ENCODE measurements around the gene ACTL7B.
"Not testable (repeated sequence)": the region's sequence is repeated elsewhere in the genome, so short reads cannot be mapped to it uniquely, and the experiment has no call there.

The ACTL7B gene

GRCh38 chr9:108854641-108855528, 901 bp downstream of the ACTL7B start:
- Histone ChIP-seq H3K36me3 (replicated peaks) (no peaks in the 10 kb centered on the region), H3K27ac (no peak overlapping the region), H3K4me3 (ENCODE audit: low read depth, low read length) (no peak overlapping the region), H3K27me3 (replicated peaks) (no peaks in the 10 kb centered on the region)
- in situ Hi-C loops (cut with HindIII; ENCODE audit: low pct_ligation_motif_present, low sequenced_read_pairs), result no loop called here
- no peak for TF ChIP-seq CTCF (IDR thresholded peaks at IDR 0.05; ENCODE audit: low read depth, low read length, missing control alignments)
- no peak for DNase-seq

- no peak for DNase-seq
- in situ Hi-C loops (cut with HindIII; ENCODE audit: low pct_ligation_motif_present, low sequenced_read_pairs), result no loop called here
- Histone ChIP-seq H3K4me3 (ENCODE audit: low read depth, low read length) (no peak overlapping the region), H3K36me3 (replicated peaks) (no peaks in the 10 kb centered on the region), H3K27me3 (replicated peaks) (no peaks in the 10 kb centered on the region), H3K27ac (no peak overlapping the region)
- TF ChIP-seq CTCF (IDR thresholded peaks at IDR 0.05; ENCODE audit: low read depth, low read length, missing control alignments), result no peak
These were observed 1.7 kb downstream of the ACTL7B start for GRCh38 chr9:108854094-108854493.

- H3K27me3 ChIP-seq (replicated peaks), result no peaks in the 10 kb centered on the region
- DNase-seq, result no peak
- TF ChIP-seq CTCF (IDR thresholded peaks at IDR 0.05; ENCODE audit: low read depth, low read length, missing control alignments), result no peak
- no peaks in the 10 kb centered on the region for H3K36me3 ChIP-seq (replicated peaks)
- in situ Hi-C loops (cut with HindIII; ENCODE audit: low pct_ligation_motif_present, low sequenced_read_pairs), result no loop called here
- no peak overlapping the region for H3K4me3 ChIP-seq (ENCODE audit: low read depth, low read length)
- no peak overlapping the region for H3K27ac ChIP-seq
These were observed 3.7 kb downstream of the ACTL7B start for GRCh38 chr9:108852079-108852478.

- no peak for TF ChIP-seq CTCF (IDR thresholded peaks at IDR 0.05; ENCODE audit: low read depth, low read length, missing control alignments)
- Histone ChIP-seq H3K36me3 (replicated peaks) (no peaks in the 10 kb centered on the region), H3K4me3 (ENCODE audit: low read depth, low read length) (no peak overlapping the region), H3K27ac (no peak overlapping the region), H3K27me3 (replicated peaks) (no peaks in the 10 kb centered on the region)
- in situ Hi-C loops (cut with HindIII; ENCODE audit: low pct_ligation_motif_present, low sequenced_read_pairs), result no loop called here
- DNase-seq, result no peak
These were observed 4.6 kb downstream of the ACTL7B start for GRCh38 chr9:108851138-108851537.

GRCh38 chr9:108850293-108850897, 5.4 kb downstream of the ACTL7B start:
- Histone ChIP-seq H3K27ac (no peak overlapping the region), H3K27me3 (replicated peaks) (no peaks in the 10 kb centered on the region), H3K4me3 (ENCODE audit: low read depth, low read length) (no peak overlapping the region), H3K36me3 (replicated peaks) (no peaks in the 10 kb centered on the region)
- in situ Hi-C loops (cut with HindIII; ENCODE audit: low pct_ligation_motif_present, low sequenced_read_pairs), result no loop called here
- DNase-seq, result no peak
- peak; percentile 50 for TF ChIP-seq CTCF (IDR thresholded peaks at IDR 0.05; ENCODE audit: low read depth, low read length, missing control alignments)

GRCh38 chr9:108848296-108848695, 7.5 kb downstream of the ACTL7B start:
- in situ Hi-C loops (cut with HindIII; ENCODE audit: low pct_ligation_motif_present, low sequenced_read_pairs); H3K27ac ChIP-seq; H3K27me3 ChIP-seq (replicated peaks); H3K36me3 ChIP-seq (replicated peaks); H3K4me3 ChIP-seq (ENCODE audit: low read depth, low read length); DNase-seq: not testable (repeated sequence)
